ACC112 (cell line): Measurements from ENCODE around the gene AUTS2.

Experiments
- H2AFZ ChIP-seq: fragments of 200-600 bp; sonication (generic); one replicate; pipeline ENCODE4 v1.6.0; 2017; ENCODE audit warnings: antibody characterized with exemption, low read length; ENCODE audit not compliant: unreplicated experiment
- H3K27ac ChIP-seq: fragments of 200-600 bp; sonication (generic); 2 replicates; pipeline ENCODE4 v1.5.1; 2014; ENCODE audit warnings: low read depth, mild to moderate bottlenecking, antibody characterized with exemption, low read length, moderate library complexity
- H3K27me3 ChIP-seq: fragments of 200-600 bp; sonication (generic); 2 replicates; pipeline ENCODE4 v1.6.1; 2014; ENCODE audit warnings: mild to moderate bottlenecking, antibody characterized with exemption, low read length, moderate library complexity, mixed read lengths; ENCODE audit not compliant: insufficient read depth
- H3K36me3 ChIP-seq: fragments of 200-600 bp; sonication (generic); 2 replicates; pipeline ENCODE4 v1.6.1; 2016; ENCODE audit warnings: mild to moderate bottlenecking, antibody characterized with exemption, low read length, moderate library complexity, mixed read lengths; ENCODE audit not compliant: insufficient read depth
- H3K4me1 ChIP-seq: fragments of 200-600 bp; sonication (generic); one replicate; pipeline ENCODE4 v1.6.1; 2016; ENCODE audit warnings: low read length, mixed read lengths; ENCODE audit not compliant: insufficient read depth, unreplicated experiment, control insufficient read depth
- H3K4me3 ChIP-seq: fragments of 200-600 bp; sonication (generic); 2 replicates; pipeline ENCODE4 v1.5.1; 2014; ENCODE audit warnings: mild to moderate bottlenecking, low read depth, low read length
- H3K79me2 ChIP-seq: fragments of 200-600 bp; sonication (generic); one replicate; pipeline ENCODE4 v1.6.0; 2016; ENCODE audit warnings: low read length; ENCODE audit not compliant: control insufficient read depth, unreplicated experiment, insufficient read depth

Gene AUTS2

GRCh38 chr7:69676247-69676646, 78.0 kb downstream of the AUTS2 start:
- Histone ChIP-seq H2AFZ (no peak overlapping the region), H3K27me3 (no peaks in the 10 kb centered on the region), H3K27ac (no peak overlapping the region), H3K36me3 (no peaks in the 10 kb centered on the region), H3K4me1 (no peaks in the 10 kb centered on the region), H3K4me3 (no peak overlapping the region), H3K79me2 (no peaks in the 10 kb centered on the region)

- no peaks in the 10 kb centered on the region for H3K36me3 ChIP-seq
- H3K4me1 ChIP-seq: no peaks in the 10 kb centered on the region
- no peak overlapping the region for H2AFZ ChIP-seq
- H3K27ac ChIP-seq: no peak overlapping the region
- no peaks in the 10 kb centered on the region for H3K27me3 ChIP-seq
- H3K4me3 ChIP-seq: no peak overlapping the region
- H3K79me2 ChIP-seq: no peaks in the 10 kb centered on the region
Observed at GRCh38 chr7:69677054-69677852, 79.0 kb downstream of the AUTS2 start.

GRCh38 chr7:69677881-69678493, 79.7 kb downstream of the AUTS2 start:
- H3K79me2 ChIP-seq: no peaks in the 10 kb centered on the region
- H3K4me3 ChIP-seq: no peak overlapping the region
- H2AFZ ChIP-seq: no peak overlapping the region
- no peak overlapping the region for H3K27ac ChIP-seq
- H3K4me1 ChIP-seq: no peaks in the 10 kb centered on the region
- H3K27me3 ChIP-seq: no peaks in the 10 kb centered on the region
- H3K36me3 ChIP-seq: no peaks in the 10 kb centered on the region

- Histone ChIP-seq H3K36me3 (no peaks in the 10 kb centered on the region), H3K4me3 (no peak overlapping the region), H3K79me2 (no peaks in the 10 kb centered on the region), H3K27me3 (no peaks in the 10 kb centered on the region), H3K27ac (no peak overlapping the region), H3K4me1 (no peaks in the 10 kb centered on the region), H2AFZ (no peak overlapping the region)
Observed at GRCh38 chr7:69678494-69679187, 80.4 kb downstream of the AUTS2 start.

- Histone ChIP-seq H3K79me2 (no peaks in the 10 kb centered on the region), H3K4me1 (no peaks in the 10 kb centered on the region), H3K4me3 (no peak overlapping the region), H3K36me3 (no peaks in the 10 kb centered on the region), H2AFZ (no peak overlapping the region), H3K27me3 (no peaks in the 10 kb centered on the region), H3K27ac (no peak overlapping the region)
Observed at GRCh38 chr7:69681181-69681580, 82.9 kb downstream of the AUTS2 start.

GRCh38 chr7:69682518-69682917, 84.2 kb downstream of the AUTS2 start:
- Histone ChIP-seq H3K36me3 (no peaks in the 10 kb centered on the region), H3K4me3 (no peak overlapping the region), H3K27ac (no peak overlapping the region), H3K79me2 (no peaks in the 10 kb centered on the region), H3K27me3 (no peaks in the 10 kb centered on the region), H3K4me1 (no peaks in the 10 kb centered on the region), H2AFZ (no peak overlapping the region)

- no peaks in the 10 kb centered on the region for H3K27me3 ChIP-seq
Observed at GRCh38 chr7:69683002-69683401, 84.7 kb downstream of the AUTS2 start.

GRCh38 chr7:69684369-69685292, 86.4 kb downstream of the AUTS2 start:
- Histone ChIP-seq H3K4me1 (no peaks in the 10 kb centered on the region), H3K4me3 (no peak overlapping the region), H2AFZ (no peak overlapping the region), H3K27ac (no peak overlapping the region), H3K36me3 (no peaks in the 10 kb centered on the region), H3K79me2 (no peaks in the 10 kb centered on the region), H3K27me3 (no peaks in the 10 kb centered on the region)

More at GRCh38 chr7:69683002-69683401, 84.7 kb downstream of the AUTS2 start:
- H3K79me2 ChIP-seq: no peaks in the 10 kb centered on the region
- no peak overlapping the region for H3K4me3 ChIP-seq
- H2AFZ ChIP-seq: no peak overlapping the region
- no peaks in the 10 kb centered on the region for H3K36me3 ChIP-seq
- H3K4me1 ChIP-seq: no peaks in the 10 kb centered on the region
- no peak overlapping the region for H3K27ac ChIP-seq

GRCh38 chr7:69685293-69685631, 87.0 kb downstream of the AUTS2 start:
- no peak overlapping the region for H3K27ac ChIP-seq
- no peaks in the 10 kb centered on the region for H3K4me1 ChIP-seq
- no peaks in the 10 kb centered on the region for H3K27me3 ChIP-seq
- no peak overlapping the region for H3K4me3 ChIP-seq
- H3K36me3 ChIP-seq: no peaks in the 10 kb centered on the region
- no peak overlapping the region for H2AFZ ChIP-seq
- no peaks in the 10 kb centered on the region for H3K79me2 ChIP-seq

- Histone ChIP-seq H3K4me1 (no peaks in the 10 kb centered on the region), H3K4me3 (no peak overlapping the region), H3K27me3 (no peaks in the 10 kb centered on the region), H3K36me3 (no peaks in the 10 kb centered on the region), H3K27ac (no peak overlapping the region), H3K79me2 (no peaks in the 10 kb centered on the region), H2AFZ (no peak overlapping the region)
Observed at GRCh38 chr7:69686366-69686765, 88.1 kb downstream of the AUTS2 start.
